ENCODE measurements around the gene CCDC27. TPM values are rescaled to one million over a fixed set of nuclear protein-coding genes. Genes with fewer than 3 reads are reported as not detected.

CCDC27 gene
- total RNA-seq, 4 donors from 2014 or later: not detected

DNA sequence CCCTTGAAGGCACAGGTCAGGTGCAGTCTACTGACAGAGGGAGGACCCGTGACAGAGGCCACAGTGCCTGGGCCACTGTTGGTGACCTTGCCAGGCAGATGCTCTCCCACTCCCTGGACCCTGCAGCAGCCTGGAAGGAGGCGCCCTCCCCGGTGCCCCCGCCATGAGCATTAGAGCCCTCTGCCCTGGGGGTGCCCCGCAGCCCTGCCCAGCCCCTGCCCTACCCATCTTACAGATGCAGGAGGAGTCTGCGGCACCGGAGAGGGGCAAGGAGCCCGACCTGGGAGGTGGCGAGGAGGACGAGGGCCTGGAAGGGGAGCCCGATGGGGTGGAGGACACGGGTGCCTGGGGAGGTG lies 10.6 kb downstream of the CCDC27 start:
- Histone ChIP-seq H3K27ac (replicated peaks in 1 of 4) (no peak overlapping the region), H3K4me1 (no peaks in the 10 kb centered on the region), H3K27me3 (peaks cover 0 to 52% (median 8%) of the 10 kb centered on the region in 4 donors), H3K9me3 (no peaks in the 10 kb centered on the region), H3K4me3 (no peak overlapping the region), H3K36me3 (no peaks in the 10 kb centered on the region)
- no peak for DNase-seq (ENCODE audit: extremely low spot score)
- WGBS: 82% methylated on average over 9 of the region's 12 CpGs
- intact Hi-C loops (cut with DNase I): no loop called here
- no peak for TF ChIP-seq POLR2A (IDR thresholded peaks at IDR 0.05; ENCODE audit: low read depth)
- TF ChIP-seq, protein P1, sequence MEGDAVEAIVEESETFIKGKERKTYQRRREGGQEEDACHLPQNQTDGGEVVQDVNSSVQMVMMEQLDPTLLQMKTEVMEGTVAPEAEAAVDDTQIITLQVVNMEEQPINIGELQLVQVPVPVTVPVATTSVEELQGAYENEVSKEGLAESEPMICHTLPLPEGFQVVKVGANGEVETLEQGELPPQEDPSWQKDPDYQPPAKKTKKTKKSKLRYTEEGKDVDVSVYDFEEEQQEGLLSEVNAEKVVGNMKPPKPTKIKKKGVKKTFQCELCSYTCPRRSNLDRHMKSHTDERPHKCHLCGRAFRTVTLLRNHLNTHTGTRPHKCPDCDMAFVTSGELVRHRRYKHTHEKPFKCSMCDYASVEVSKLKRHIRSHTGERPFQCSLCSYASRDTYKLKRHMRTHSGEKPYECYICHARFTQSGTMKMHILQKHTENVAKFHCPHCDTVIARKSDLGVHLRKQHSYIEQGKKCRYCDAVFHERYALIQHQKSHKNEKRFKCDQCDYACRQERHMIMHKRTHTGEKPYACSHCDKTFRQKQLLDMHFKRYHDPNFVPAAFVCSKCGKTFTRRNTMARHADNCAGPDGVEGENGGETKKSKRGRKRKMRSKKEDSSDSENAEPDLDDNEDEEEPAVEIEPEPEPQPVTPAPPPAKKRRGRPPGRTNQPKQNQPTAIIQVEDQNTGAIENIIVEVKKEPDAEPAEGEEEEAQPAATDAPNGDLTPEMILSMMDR (IDR thresholded peaks at IDR 0.05): no peak
- no peak for TF ChIP-seq EP300 (IDR thresholded peaks at IDR 0.05)
- no peak for TF ChIP-seq POLR2AphosphoS5 (IDR thresholded peaks at IDR 0.05)

DNA sequence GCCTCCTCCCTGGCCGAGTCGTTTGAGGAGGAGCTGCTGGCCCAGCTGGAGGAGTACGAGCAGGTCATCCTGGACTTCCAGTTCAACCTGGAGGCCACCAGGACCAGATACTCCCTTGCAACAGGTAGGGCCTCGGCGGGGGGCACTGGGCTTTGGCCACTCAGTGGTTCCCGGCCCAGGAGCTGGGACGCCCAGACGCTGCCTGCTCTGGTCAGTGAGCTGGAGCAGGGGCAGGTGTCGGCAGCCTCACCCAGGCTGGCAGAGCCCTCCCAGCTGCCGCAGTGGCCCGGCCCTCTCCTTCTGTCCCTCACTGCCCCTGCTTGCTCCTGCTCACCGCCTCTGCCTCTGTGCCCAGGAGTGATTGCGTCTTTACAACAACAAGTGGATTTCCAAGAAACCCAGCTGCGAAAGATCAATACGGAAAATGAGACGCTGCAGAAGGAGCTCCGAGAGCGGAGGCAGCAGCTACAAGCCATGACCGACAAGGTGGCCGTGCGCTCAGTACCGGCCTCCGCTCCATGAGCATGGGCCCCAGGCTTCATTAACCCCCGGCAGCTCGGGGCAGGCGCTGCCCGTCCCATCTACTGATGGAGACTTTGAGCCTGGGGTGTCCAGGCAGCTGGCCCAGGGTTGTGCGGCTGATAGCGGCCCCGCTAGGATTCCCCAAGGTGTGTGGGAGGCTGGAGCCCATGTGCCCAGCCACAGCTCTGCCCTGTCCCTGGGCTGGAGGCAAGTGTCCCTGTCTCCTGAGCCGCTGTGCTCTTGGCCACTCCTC lies 11.3 kb downstream of the CCDC27 start:
- DNase-seq (ENCODE audit: extremely low spot score): no peak
- peaks cover 0 to 50% (median 8%) of the 10 kb centered on the region in 4 donors for H3K27me3 ChIP-seq
- no peak overlapping the region for H3K4me3 ChIP-seq
- no peak overlapping the region for H3K27ac ChIP-seq (replicated peaks in 1 of 4)
- TF ChIP-seq POLR2AphosphoS5 (IDR thresholded peaks at IDR 0.05) (no peak), EP300 (IDR thresholded peaks at IDR 0.05) (no peak), POLR2A (IDR thresholded peaks at IDR 0.05; ENCODE audit: low read depth) (no peak)
- TF ChIP-seq, protein P1 (IDR thresholded peaks at IDR 0.05): no peak
- H3K9me3 ChIP-seq: no peaks in the 10 kb centered on the region
- H3K36me3 ChIP-seq: no peaks in the 10 kb centered on the region
- 74% methylated on average over 22 of the region's 31 CpGs for WGBS
- intact Hi-C loops (cut with DNase I): no loop called here
- no peaks in the 10 kb centered on the region for H3K4me1 ChIP-seq

DNA sequence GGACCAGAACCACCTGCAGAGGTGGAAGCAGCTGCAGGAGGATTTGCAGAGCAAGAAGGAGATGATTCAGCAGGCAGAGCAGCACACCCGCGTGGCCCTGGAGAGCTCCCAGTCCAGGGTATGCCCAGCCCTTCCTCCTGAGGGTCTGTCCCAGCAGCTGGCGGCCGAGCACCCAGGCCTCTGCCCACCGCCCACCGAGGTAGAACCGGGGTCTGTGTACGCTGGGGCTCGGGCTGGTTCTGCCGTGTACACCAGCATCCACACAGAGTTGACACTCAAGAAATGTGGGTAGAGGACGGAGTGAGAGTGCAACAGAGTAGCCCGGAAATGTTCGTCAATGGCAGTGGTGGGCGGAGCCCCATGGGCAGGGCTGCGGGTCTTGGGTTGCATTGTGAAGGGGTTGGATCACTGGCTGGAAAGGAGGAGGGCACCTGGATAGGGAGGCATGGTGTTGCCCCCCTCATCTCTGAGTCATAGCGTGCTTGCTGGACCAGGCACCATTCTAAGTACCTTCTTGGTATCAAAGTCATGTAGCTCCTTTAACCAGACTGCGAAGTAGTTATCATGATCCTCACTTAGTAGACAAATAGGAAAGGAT lies 15.2 kb downstream of the CCDC27 start:
- DNase-seq (ENCODE audit: extremely low spot score): no peak

DNA sequence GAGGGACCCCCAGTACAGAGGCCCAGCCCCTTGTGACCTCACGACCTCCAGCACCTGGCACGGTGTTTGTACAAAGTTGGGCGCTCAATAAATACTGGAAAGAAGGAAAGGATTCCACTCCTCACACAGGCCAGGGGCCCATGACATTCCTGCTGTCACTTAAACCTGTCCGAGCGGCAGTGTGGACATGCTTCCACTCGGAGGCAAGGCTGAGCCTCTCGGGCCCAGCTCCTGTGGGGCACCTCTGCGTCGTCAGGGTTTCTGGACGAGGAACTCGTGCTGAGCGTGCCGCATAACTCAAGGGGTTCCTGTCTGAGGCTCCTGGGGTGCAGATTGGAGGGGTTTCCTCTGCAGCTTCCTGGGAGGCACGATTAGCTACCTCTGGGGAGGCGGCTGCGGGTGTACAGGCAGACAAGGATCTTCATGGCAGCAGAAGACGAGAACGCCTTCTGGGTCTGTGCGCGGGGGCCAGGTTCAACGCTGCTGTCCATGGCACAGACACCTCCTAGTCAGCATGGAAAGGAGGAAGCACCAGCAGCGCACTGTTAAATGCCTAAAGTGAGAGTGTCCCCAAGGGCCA lies 16.7 kb downstream of the CCDC27 start:
- TF ChIP-seq POLR2AphosphoS5 (IDR thresholded peaks at IDR 0.05): no peak
- TF ChIP-seq, protein P1 (IDR thresholded peaks at IDR 0.05): no peak
- no peak for TF ChIP-seq POLR2A (IDR thresholded peaks at IDR 0.05; ENCODE audit: low read depth)
- TF ChIP-seq EP300 (IDR thresholded peaks at IDR 0.05): no peak
- Histone ChIP-seq H3K36me3 (no peaks in the 10 kb centered on the region), H3K9me3 (no peaks in the 10 kb centered on the region), H3K27ac (replicated peaks in 1 of 4) (no peak overlapping the region), H3K4me1 (peaks cover 21 to 36% (median 30%) of the 10 kb centered on the region in 4 donors), H3K4me3 (no peak overlapping the region), H3K27me3 (peaks cover 0 to 7% (median 0%) of the 10 kb centered on the region in 4 donors)
- DNase-seq (ENCODE audit: extremely low spot score): no peak
- WGBS: 94% methylated on average over 16 of the region's 22 CpGs
- intact Hi-C loops (cut with DNase I): no loop called here

More for the DNA sequence above, 15.2 kb downstream of the CCDC27 start:
- Histone ChIP-seq H3K27me3 (peaks cover 0 to 21% (median 3%) of the 10 kb centered on the region in 4 donors), H3K36me3 (no peaks in the 10 kb centered on the region), H3K9me3 (no peaks in the 10 kb centered on the region), H3K4me3 (no peak overlapping the region), H3K4me1 (peaks cover 10 to 21% (median 17%) of the 10 kb centered on the region in 4 donors), H3K27ac (replicated peaks in 1 of 4) (no peak overlapping the region)
- TF ChIP-seq POLR2AphosphoS5 (IDR thresholded peaks at IDR 0.05) (no peak), EP300 (IDR thresholded peaks at IDR 0.05) (no peak), POLR2A (IDR thresholded peaks at IDR 0.05; ENCODE audit: low read depth) (no peak)
- TF ChIP-seq, protein P1 (IDR thresholded peaks at IDR 0.05): no peak
- WGBS: 92% methylated on average over 14 of the region's 17 CpGs
- intact Hi-C loops (cut with DNase I): no loop called here

Measured in esophagus muscularis mucosa (tissue), 4 donors.